HG03135 (cell line): ENCODE results near the gene GJA4.
"Not testable (repeated sequence)": the region's sequence is repeated elsewhere in the genome, so short reads cannot be mapped to it uniquely, and the experiment has no call there.

Experiments used
- ATAC-seq: cut with Tn5 transposase; IDR thresholded peaks from one replicate; pipeline ENCODE4 v1.9.1; 2021; ENCODE audit warnings: mild to moderate bottlenecking, moderate library complexity; ENCODE audit not compliant: unreplicated experiment

GJA4 gene

DNA sequence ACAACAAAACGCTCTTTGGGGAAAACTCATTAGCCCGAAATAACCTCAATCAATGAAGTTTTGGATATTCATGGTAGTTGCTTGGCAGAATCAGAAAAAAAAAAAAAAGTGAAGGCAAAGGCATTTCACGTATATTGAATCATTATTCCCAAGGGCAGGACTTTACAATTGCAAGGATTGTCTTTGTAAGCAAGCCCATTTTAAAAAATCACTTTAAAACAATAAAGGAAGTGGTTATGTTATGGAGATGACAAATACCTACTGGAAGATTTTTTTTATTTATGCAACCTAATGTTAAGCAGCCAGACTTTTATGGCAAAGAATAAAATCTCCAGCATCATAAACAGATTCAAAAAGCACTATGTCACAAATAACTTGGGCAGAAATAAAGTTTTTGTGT lies 23.9 kb upstream of the GJA4 start:
- ATAC-seq = no peak

DNA sequence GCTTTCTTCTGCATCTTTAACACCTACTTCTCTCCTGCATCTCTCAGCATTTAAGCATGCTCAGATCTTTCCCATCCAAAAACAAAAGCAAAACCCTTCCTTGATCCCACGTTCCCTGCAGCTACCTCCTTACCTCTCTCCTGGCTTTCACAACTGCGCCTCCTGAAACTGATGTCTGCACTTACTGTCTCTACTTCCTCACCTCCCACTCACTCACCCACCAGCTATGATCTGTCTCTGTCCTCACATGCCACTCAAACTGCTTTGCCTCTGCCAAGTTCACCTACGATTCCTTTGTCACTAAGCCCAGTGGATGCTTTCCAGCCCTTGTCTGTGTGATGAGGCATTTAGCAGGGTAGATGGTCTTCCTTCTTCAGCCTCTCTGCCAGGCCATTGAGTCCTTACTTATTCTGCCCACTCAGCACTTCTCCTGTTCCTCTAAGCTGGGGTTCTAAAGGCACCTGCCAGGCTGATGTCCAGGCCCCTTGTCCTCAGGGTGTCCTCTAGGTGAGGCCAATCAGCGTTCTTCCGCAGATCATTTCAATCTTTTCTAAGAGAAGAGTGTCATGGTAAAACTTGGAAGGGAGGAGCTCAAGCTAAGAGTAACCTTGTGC lies 21.8 kb upstream of the GJA4 start:
- no peak for ATAC-seq

DNA sequence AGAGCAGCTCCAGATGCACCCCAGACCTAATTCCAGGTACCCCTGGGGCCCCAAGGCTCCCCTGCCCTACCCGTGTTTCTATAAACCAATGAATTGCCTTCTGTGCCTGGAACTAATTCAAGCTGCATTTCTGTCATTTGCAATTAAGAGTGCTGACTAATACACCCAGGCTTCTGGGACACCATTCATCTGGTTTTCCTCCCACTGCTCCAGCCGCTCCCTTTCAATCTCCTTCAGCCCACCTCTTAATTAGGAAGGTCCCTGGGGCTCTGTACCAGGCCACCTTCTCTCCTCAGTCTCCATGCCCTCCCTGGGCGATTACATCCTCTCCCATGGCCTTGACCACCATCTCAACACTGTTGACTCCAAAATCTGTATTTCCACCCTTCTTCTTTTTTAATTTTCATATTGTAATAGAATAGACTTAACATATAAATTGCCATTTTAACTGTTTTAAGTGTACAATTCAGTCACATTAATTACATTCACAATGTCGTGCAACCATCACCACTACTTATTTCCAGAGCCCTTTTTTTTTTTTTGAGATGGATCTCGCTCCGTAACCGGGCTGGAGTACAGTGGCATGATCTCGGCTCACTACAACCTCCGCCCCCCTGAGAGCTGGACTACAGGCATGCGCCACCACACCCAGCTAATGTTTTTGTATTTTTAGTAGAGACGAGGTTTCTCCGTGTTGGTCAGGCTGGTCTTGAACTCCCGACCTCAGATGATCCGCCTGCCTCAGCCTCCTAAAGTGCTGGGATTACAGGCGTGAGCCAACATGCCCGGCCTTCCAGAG lies 21.0 kb upstream of the GJA4 start:
- ATAC-seq = no peak

DNA sequence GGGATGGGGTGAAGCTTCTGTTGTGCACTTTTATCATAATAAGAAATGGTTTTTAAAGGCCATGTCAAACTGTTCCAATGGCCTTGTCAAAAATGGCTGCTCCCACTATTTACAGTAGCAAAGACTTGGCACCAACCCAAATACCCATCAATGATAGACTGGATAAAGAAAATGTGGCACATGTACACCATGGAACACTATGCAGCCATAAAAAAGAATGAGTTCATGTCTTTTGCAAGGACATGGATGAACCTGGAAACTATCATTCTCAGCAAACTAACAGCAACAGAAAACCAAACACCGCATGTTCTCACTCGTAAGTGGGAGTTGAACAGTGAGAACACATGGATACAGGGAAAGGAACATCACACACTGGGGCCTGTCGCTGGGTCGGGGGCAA lies 19.7 kb upstream of the GJA4 start:
- ATAC-seq = not testable (repeated sequence)

DNA sequence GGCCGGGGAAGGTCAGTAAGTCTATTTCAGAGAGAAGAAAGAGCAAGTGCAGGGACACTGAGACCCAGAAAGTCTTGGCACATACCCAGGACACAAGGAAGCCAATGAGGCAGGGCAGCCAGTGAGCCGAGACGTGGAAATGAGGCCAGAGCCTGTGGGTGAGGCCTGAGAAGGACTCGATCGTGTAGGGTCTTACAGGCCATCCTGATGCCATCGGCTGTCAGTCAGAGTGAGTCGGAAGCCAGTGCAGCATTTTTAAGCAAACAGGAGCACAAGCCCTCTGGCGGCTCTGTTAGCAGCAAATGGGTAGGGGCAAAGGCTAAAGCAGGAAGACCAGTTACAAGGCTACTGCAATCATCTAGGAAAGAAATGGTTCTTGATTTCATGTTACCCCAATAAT lies 17.8 kb upstream of the GJA4 start:
- ATAC-seq = no peak

DNA sequence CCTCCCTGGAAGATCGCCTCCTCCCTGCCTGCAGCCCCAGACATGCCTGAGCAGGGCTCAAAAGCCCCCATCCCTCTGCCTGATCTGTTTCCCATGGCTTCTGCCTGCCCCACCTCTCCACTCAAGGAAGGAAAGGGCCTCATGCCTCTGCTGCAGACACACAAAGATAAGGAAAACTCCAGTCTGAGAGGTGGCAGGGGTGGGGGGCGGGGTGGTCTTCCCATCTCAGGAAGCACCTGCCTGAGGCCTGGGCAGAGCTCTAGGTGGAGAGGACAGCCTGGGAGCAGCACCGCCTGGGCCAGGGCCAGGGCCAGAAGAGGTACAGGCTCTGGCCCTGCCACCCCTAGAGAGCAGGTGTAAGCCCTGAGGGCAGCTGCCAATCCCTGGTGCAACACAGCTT lies 15.9 kb upstream of the GJA4 start:
- ATAC-seq = no peak

DNA sequence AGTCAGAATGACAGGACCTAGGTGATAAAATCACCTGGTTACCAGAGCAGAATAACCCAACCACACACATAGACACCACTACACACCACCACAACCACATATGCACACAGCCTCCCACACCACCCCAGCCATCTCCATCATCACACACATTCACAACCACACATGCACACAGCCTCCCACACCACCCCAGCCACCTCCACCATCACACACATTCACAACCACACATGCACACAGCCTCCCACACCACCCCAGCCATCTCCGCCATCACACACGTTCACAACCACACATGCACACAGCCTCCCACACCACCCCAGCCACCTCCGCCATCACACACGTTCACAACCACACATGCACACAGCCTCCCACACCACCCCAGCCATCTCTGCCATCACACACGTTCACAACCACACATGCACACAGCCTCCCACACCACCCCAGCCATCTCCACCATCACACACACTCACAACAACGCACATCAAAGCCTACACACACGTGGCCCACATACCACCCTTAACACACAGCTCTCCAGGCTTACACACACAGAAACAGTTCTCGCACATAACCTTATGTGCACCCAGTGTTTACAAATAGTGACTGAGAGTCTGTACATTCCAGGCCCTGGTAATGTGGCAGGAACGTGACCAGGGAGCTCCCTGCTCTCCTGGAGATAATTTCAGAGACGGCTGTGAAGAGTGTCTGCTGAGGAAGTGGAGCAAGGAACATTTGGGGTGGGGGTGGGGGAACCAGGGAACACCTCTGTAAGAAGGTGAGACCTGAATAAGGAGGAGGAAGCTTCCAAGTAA lies 15.1 kb upstream of the GJA4 start:
- ATAC-seq = no peak

DNA sequence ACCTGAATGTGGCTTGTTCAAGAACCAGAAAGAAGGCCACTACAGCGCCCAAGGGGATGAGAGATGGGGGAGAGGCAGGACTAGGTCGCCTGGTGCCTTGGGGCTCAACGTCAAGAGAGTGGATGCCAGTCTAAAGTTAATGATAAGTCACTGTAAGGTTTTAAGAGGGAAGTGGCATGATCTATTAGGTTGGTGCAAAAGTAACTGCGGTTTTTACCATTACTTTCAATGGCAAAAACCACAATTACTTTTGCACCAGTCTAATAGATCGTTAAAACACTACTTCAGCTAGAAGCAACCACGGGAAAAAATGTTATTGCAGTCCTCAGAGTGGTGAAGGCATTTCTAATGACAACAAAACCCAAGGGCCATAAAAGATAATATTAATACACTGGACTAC lies 14.4 kb upstream of the GJA4 start:
- ATAC-seq = no peak

DNA sequence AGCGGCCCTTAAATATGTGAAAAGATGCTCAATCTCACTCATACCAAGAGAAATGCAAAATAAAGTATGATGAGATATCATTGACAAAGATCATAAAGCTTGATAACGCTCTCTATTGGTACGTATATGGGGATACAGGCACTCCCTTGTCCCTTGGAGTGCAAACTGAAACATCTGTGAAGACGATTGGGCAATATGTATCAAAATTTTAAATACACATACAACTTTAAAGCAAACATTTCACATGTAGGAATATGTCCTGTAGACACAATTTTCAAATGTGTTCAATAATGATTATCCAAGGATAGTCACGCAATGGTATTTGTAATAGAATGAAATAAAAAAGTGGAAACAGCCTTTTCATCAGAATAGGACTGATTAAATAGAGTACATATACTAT lies 13.8 kb upstream of the GJA4 start:
- no peak for ATAC-seq

DNA sequence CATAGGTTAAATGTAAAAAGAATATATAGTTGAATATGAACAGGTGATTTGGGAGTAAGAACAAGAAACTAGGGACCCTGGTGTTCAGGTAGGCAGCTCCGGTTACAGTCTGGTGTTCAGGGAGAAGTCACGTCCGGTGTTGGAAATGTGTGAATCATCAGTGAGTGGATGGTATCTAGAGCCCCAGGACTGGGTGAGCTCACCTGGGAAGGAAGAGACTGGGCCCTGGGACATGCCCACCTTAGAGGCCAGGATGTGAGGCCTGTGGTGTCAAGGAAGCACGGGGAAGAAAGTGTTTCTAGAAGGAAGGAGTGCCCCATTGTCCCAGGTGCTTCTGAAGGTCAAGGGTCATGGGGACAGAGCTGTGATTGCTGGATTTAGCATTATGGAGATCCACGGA lies 13.3 kb upstream of the GJA4 start:
- no peak for ATAC-seq

DNA sequence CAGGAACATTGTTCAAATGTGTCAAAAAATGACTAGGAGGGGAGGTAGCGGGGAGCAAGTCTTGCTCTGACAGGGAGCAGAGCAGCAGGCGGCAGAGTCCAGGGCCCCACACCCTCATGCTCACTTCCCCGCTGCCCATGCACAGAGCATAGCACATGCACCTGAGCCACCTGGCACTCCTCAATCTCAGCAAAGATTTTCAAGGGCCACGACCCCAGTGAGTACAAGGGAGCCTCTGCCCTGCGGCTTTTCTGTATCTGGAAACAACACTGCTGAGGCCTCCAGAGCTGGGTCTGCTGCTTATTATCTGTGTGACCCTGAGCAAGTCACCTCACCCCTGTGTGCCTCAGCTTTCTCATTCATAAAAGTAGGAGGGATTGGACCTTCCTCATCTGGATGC lies 12.8 kb upstream of the GJA4 start:
- no peak for ATAC-seq

DNA sequence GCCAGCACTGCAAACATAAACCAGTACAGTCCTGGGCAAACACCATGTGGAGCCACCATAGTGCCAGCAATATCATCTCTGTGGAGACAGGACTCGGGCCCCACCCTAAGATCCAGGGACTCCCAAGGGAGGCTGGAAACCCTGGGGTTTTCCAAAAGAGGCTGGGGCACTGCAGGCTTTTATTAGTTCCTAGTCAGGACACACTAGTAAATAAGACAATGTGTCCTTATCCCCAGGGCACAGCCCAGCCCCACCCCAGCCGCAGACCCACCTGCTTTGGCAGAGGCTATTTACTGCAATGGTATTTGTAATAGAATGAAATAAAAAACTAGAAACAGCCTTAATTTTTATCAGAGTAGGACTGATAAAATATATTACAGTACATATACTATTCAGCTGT lies 12.3 kb upstream of the GJA4 start:
- ATAC-seq = no peak

DNA sequence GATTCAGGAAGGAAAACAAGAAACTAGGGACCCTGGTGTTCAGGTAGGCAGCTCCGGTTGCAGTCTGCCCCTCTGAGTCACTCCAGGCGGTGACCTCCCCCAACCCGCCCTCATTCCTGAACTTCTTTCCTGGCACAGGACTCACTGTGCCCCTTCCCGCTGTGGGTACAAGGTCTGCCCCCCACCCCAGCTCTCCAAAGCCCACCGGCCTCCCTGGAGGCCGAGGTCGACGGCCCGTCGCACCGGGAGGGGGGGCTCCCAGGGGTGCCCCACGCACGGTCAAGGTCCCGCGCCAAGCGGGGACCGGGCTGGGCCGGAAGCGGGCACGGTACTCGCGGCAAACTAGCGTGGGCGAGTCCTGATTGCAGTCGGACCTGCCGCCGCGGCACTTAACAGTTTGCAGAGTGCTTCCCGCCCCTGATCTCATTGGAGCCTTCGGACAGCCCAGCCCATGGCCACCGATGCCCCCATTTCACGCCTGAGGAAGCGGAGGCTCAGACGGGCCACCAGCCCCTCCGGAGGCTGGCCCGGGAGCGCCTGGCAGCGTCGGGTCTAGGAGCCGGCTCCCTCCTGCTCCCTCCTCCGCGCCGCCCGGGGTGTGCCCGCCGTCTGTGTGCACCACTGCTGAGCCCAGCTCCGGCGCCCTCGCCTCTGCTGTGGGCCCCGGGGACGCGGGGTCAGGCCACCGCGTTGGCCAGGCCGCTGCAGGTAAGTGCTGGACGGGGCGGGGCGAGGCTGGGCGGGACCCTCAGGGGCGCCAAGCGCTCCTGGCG lies 11.5 kb upstream of the GJA4 start, which contains the start of gene GJB3:
Gene GJB3 (plus strand): TSS at position 144 of the 773 bp plus-strand sequence. CDS start 3,549 bp downstream, outside the sequence.
- no peak for ATAC-seq

DNA sequence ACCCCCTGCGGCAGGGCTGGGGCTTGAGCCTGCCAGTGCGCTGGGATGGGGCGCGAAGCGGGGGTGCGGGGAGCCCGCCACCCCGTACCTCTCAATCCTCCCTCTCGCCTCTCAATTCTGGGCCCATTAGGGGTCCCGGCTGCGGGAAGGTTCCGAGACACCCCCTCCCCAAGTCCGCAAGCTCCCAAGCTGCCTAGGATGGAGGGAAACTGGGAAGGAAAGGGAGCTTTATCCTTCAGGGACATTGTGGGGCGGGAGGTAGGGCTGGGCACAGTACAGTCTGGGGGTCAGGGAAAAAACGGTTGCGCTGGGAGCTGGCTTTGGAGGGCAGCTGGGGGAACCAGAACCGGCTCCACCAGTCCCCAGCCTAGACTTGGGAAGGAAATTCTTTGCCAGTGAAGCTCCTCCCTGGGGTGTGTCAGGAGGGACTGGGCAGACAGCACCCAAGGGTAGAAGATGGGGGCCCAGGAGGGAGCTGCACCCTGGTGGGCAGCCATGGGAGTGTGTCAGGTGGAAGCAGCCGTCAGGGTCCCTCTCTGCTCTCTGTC lies 10.9 kb upstream of the GJA4 start:
- no peak for ATAC-seq

DNA sequence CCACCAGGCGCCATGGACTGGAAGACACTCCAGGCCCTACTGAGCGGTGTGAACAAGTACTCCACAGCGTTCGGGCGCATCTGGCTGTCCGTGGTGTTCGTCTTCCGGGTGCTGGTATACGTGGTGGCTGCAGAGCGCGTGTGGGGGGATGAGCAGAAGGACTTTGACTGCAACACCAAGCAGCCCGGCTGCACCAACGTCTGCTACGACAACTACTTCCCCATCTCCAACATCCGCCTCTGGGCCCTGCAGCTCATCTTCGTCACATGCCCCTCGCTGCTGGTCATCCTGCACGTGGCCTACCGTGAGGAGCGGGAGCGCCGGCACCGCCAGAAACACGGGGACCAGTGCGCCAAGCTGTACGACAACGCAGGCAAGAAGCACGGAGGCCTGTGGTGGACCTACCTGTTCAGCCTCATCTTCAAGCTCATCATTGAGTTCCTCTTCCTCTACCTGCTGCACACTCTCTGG lies 8.0 kb upstream of the GJA4 start:
- no peak for ATAC-seq

DNA sequence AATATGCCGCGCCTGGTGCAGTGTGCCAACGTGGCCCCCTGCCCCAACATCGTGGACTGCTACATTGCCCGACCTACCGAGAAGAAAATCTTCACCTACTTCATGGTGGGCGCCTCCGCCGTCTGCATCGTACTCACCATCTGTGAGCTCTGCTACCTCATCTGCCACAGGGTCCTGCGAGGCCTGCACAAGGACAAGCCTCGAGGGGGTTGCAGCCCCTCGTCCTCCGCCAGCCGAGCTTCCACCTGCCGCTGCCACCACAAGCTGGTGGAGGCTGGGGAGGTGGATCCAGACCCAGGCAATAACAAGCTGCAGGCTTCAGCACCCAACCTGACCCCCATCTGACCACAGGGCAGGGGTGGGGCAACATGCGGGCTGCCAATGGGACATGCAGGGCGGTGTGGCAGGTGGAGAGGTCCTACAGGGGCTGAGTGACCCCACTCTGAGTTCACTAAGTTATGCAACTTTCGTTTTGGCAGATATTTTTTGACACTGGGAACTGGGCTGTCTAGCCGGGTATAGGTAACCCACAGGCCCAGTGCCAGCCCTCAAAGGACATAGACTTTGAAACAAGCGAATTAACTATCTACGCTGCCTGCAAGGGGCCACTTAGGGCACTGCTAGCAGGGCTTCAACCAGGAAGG lies 7.4 kb upstream of the GJA4 start:
- ATAC-seq = no peak

DNA sequence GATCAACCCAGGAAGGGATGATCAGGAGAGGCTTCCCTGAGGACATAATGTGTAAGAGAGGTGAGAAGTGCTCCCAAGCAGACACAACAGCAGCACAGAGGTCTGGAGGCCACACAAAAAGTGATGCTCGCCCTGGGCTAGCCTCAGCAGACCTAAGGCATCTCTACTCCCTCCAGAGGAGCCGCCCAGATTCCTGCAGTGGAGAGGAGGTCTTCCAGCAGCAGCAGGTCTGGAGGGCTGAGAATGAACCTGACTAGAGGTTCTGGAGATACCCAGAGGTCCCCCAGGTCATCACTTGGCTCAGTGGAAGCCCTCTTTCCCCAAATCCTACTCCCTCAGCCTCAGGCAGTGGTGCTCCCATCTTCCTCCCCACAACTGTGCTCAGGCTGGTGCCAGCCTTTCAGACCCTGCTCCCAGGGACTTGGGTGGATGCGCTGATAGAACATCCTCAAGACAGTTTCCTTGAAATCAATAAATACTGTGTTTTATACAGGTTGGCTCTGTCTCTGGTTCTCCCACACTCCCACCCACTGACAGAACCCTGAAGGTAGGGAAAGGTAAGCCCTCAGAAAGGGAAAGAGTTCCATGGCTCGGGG lies 6.8 kb upstream of the GJA4 start:
- no peak for ATAC-seq

DNA sequence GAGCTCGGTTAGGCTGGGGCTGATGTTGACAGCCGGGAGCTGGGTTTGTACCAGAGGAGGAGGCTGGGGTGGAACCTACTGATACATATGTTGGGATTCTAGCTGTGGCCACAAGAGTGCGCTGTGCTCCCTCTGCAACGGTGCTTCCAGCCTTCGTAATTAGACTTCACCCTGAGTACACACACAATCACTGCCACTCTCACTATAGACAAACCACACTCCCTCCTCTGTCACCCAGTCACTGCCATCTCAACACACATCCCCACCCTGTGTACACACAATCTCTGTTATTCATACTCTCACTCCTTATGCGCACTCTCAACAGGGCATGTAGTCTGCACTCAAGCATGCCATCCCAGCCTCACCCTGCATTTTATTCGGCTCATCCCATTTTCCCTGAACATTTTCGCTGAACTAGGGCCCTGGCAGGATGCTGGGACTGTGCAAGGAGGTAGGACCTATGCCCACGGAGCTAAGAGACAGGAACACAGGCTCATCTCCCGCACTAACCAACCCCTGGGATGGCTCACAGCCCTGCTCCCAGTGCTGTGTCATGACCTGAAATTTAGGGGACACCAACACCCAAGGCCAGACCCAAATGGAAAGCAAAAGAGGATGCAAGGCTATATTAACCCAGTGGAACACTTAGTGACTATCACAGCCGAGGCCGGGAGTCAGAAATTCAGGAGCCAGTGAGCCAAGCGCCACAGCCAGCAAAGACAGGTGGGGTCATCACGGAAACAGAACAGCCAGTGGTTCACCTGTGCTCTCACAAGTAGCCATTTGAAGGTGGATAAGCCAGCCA lies 6.1 kb upstream of the GJA4 start:
- peak; percentile 65 for ATAC-seq
